Activated naive CD4-positive, alpha-beta T cell treated with anti-CD3 and anti-CD28 coated beads, Interleukin-2, amount 50 U/mL, for 16 hours (primary cell): ENCODE results near the gene NTM.
"Not testable (repeated sequence)": the region's sequence is repeated elsewhere in the genome, so short reads cannot be mapped to it uniquely, and the experiment has no call there.

Experiments
- DNase-seq: peaks from one replicate; pipeline ENCODE4 v3.0.0-alpha.2; 2020

NTM gene

GRCh38 chr11:131677828-131678470, 307.5 kb downstream of the NTM start:
- DNase-seq = no peak

GRCh38 chr11:131678658-131679340, 308.4 kb downstream of the NTM start:
- no peak for DNase-seq

- DNase-seq = not testable (repeated sequence)
Observed at GRCh38 chr11:131680448-131680847, 310.0 kb downstream of the NTM start.

- DNase-seq = no peak
Observed at GRCh38 chr11:131681920-131682319, 311.5 kb downstream of the NTM start.

- no peak for DNase-seq
Observed at GRCh38 chr11:131682373-131683015, 312.1 kb downstream of the NTM start.

GRCh38 chr11:131683131-131683530, 312.7 kb downstream of the NTM start:
- DNase-seq = no peak

- DNase-seq = no peak
Observed at GRCh38 chr11:131683666-131684065, 313.3 kb downstream of the NTM start.

GRCh38 chr11:131684111-131685060, 314.0 kb downstream of the NTM start:
- no peak for DNase-seq

GRCh38 chr11:131685206-131685605, 314.8 kb downstream of the NTM start:
- DNase-seq = no peak

- no peak for DNase-seq
Observed at GRCh38 chr11:131685906-131686305, 315.5 kb downstream of the NTM start.

GRCh38 chr11:131686836-131687235, 316.4 kb downstream of the NTM start:
- DNase-seq = no peak

- DNase-seq = no peak
Observed at GRCh38 chr11:131687291-131688047, 317.1 kb downstream of the NTM start.

- no peak for DNase-seq
Observed at GRCh38 chr11:131688048-131688693, 317.8 kb downstream of the NTM start.

- no peak for DNase-seq
Observed at GRCh38 chr11:131689049-131689925, 318.9 kb downstream of the NTM start.

- no peak for DNase-seq
Observed at GRCh38 chr11:131690362-131690761, 319.9 kb downstream of the NTM start.

- DNase-seq = no peak
Observed at GRCh38 chr11:131690776-131691175, 320.4 kb downstream of the NTM start.

GRCh38 chr11:131691181-131692041, 321.0 kb downstream of the NTM start:
- no peak for DNase-seq

GRCh38 chr11:131692151-131692550, 321.7 kb downstream of the NTM start:
- no peak for DNase-seq

- DNase-seq = no peak
Observed at GRCh38 chr11:131692961-131693360, 322.5 kb downstream of the NTM start.

- DNase-seq = no peak
Observed at GRCh38 chr11:131693756-131694155, 323.3 kb downstream of the NTM start.
